ENCODE data around the gene R3HDM2. TPM values are rescaled to one million over a fixed set of nuclear protein-coding genes. Genes with fewer than 3 reads are reported as not detected.

Gene R3HDM2
- total RNA-seq, 4 donors from 2014 or later = 43.4 to 97.6 (median 65.1) TPM

DNA sequence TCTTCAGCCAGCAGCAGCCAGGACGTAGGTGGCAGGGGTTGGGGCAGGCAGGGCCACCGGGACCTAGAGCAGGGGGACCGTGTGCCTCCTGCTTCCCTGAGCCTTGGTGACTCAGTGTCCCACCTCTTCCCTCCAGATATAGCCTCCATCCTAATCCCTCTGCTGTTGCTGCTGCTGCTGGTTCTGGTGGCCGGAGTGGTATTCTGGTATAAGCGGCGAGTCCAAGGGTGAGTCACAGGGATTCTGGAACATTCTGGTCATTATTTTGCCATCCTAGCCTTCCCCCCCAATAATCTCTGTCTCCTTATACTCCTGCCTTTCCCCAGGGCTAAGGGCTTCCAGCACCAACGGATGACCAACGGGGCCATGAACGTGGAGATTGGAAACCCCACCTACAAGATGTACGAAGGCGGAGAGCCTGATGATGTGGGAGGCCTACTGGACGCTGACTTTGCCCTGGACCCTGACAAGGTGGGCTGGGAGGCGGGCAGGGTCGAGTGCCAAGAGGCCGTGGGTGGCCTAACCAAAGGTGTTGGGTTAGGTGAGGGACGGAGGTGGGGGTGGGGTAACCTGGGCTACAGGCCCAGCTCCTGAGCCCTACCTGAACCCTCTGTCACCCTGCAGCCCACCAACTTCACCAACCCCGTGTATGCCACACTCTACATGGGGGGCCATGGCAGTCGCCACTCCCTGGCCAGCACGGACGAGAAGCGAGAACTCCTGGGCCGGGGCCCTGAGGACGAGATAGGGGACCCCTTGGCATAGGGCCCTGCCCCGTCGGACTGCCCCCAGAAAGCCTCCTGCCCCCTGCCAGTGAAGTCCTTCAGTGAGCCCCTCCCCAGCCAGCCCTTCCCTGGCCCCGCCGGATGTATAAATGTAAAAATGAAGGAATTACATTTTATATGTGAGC, 218.8 kb downstream of the R3HDM2 start:
- Histone ChIP-seq H3K27ac (no peak overlapping the region), H3K4me3 (no peak overlapping the region), H3K9me3 (no peaks in the 10 kb centered on the region), H3K4me1 (peaks cover 39% of the 10 kb centered on the region), H3K36me3 (peaks cover 53% of the 10 kb centered on the region), H3K27me3 (peaks cover 19% of the 10 kb centered on the region)
- 87% methylated on average over 16 of the region's 27 CpGs for WGBS
- peak in 1 of 2 donors; percentile 69 for DNase-seq (ENCODE audit: low spot score in 2 of 2)
- TF ChIP-seq EP300 (IDR thresholded peaks at IDR 0.05) (no peak), CTCF (IDR thresholded peaks at IDR 0.05) (no peak), POLR2AphosphoS5 (IDR thresholded peaks at IDR 0.05) (no peak), POLR2A (IDR thresholded peaks at IDR 0.05) (no peak)

GRCh38 chr12:57210926-57211692, 219.7 kb downstream of the R3HDM2 start:
- DNase-seq (ENCODE audit: low spot score in 2 of 2) = no peak
- no peak overlapping the region for H3K4me3 ChIP-seq
- H3K4me1 ChIP-seq = peaks cover 31% of the 10 kb centered on the region
- H3K27ac ChIP-seq = no peak overlapping the region
- no peak for TF ChIP-seq EP300 (IDR thresholded peaks at IDR 0.05)
- no peak for TF ChIP-seq CTCF (IDR thresholded peaks at IDR 0.05)
- no peak for TF ChIP-seq POLR2A (IDR thresholded peaks at IDR 0.05)
- H3K27me3 ChIP-seq = peaks cover 12% of the 10 kb centered on the region
- H3K36me3 ChIP-seq = peaks cover 61% of the 10 kb centered on the region
- H3K9me3 ChIP-seq = no peaks in the 10 kb centered on the region
- WGBS = 77% methylated on average over 12 of the region's 16 CpGs

GRCh38 chr12:57210461-57210860, 220.4 kb downstream of the R3HDM2 start:
- no peak overlapping the region for H3K27ac ChIP-seq
- TF ChIP-seq POLR2A (IDR thresholded peaks at IDR 0.05) = no peak
- TF ChIP-seq EP300 (IDR thresholded peaks at IDR 0.05) = no peak
- no peak for TF ChIP-seq CTCF (IDR thresholded peaks at IDR 0.05)
- no peak for TF ChIP-seq POLR2AphosphoS5 (IDR thresholded peaks at IDR 0.05)
- DNase-seq (ENCODE audit: low spot score in 2 of 2) = no peak
- H3K4me1 ChIP-seq = peaks cover 24% of the 10 kb centered on the region
- 83% methylated on average over 13 of the region's 15 CpGs for WGBS
- H3K4me3 ChIP-seq = no peak overlapping the region
- peaks cover 6% of the 10 kb centered on the region for H3K27me3 ChIP-seq
- no peaks in the 10 kb centered on the region for H3K9me3 ChIP-seq
- peaks cover 68% of the 10 kb centered on the region for H3K36me3 ChIP-seq

GRCh38 chr12:57209916-57210315, 220.9 kb downstream of the R3HDM2 start:
- no peaks in the 10 kb centered on the region for H3K9me3 ChIP-seq
- no peak overlapping the region for H3K27ac ChIP-seq
- WGBS = 84% methylated on average over 8 of the region's 8 CpGs
- peaks cover 73% of the 10 kb centered on the region for H3K36me3 ChIP-seq
- peaks cover 19% of the 10 kb centered on the region for H3K4me1 ChIP-seq
- TF ChIP-seq POLR2AphosphoS5 (IDR thresholded peaks at IDR 0.05) = no peak
- TF ChIP-seq CTCF (IDR thresholded peaks at IDR 0.05) = no peak
- no peak for TF ChIP-seq EP300 (IDR thresholded peaks at IDR 0.05)
- TF ChIP-seq POLR2A (IDR thresholded peaks at IDR 0.05) = no peak
- peaks cover 3% of the 10 kb centered on the region for H3K27me3 ChIP-seq
- H3K4me3 ChIP-seq = no peak overlapping the region
- no peak for DNase-seq (ENCODE audit: low spot score in 2 of 2)

All from suprapubic skin (tissue), 4 donors.